NCI-H2107 treated with DMSO at 0.1 percent for 48 hours (cell line): Measurements from ENCODE around the gene ROR2.
"Not testable (repeated sequence)": the region's sequence is repeated elsewhere in the genome, so short reads cannot be mapped to it uniquely, and the experiment has no call there.

Experiments used
- DNase-seq: peaks from one replicate; lab custom pipeline; 2025; ENCODE audit not compliant: unreplicated experiment; lab: John Stamatoyannopoulos, UW

The ROR2 gene

GRCh38 chr9:91802391-91802790, 147.6 kb downstream of the ROR2 start:
- no peak for DNase-seq

- DNase-seq: no peak
Measured at GRCh38 chr9:91800473-91801030, 149.5 kb downstream of the ROR2 start.

DNA sequence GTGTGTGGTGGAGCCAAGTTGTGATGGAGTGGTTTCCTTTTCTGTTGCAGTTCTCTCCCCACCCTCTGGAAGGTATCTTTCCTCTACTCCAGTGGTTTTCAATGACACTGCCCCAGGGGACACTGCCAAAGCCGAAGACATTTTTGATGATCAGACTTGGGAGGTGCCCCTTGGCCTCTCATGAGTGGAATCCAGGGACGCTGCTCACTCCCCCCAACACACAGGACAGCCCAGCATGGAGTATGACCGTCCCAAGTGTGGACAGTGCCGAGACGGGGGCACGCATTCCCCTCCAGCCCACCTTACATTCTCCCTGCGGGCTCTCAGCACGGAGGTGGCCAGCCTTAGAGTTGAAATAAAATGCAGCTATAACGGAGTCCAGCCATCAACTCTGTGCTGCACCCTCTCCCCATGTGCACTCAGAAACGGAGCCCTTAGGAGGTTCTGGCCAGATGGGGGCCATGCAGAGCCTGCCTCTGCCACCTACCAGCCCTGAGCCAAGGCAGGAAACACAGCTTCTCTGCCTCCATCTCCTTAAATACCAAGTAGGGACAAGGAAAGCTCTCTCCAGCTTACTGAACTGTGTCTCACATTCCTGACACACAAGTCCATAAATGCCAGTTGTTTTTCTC, 150.8 kb downstream of the ROR2 start:
- no peak for DNase-seq

DNA sequence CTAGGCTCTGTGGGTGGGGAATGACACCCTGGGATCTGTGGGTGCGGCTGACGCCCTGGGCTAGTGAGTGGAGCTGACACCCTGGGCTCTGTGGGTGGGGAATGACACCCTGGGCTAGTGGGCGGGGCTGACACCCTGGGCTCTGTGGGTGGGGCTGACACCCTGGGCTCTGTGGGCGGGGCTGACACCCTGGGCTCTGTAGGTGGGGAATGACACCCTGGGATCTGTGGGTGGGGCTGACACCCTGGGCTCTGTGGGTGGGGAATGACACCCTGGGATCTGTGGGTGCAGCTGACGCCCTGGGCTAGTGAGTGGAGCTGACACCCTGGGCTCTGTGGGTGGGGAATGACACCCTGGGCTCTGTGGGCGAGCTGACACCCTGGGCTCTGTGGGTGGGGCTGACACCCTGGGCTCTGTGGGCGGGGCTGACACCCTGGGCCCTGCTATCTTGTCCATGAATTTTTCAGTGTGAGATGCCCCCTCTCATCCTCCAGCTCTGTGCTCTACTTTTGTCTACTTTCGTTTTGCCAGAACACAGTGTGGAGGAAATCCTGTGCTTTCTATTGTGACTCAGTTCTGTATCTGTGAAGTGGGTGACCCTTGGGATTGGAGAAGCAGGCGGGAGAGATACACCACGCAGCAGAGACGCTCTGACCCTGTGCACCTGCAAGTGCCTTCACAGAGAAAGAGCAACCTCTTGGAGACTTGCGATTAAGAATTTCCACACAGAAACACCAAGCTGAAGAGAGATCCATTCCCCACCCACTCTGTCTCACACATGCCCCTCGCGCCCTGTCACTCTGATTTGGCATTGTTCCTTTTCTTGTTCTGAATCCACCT, 151.5 kb downstream of the ROR2 start:
- DNase-seq: not testable (repeated sequence)

GRCh38 chr9:91797517-91797916, 152.5 kb downstream of the ROR2 start:
- not testable (repeated sequence) for DNase-seq

DNA sequence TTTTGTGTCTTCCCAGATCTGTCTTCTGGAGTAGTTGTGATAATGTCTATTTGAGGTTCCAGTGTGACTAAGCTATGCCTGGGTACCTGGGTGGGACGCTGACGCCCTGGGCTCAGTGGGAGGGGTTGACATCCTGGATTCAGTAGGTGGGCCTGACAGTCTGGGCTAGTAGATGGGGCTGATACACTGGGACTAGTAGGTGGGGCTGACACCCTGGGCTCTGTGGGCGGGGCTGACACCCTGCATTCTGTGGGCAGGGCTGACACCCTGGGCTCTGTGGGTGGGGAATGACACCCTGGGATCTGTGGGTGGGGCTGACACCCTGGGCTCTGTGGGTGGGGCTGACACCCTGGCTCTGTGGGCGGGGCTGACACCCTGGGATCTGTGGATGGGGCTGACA, 153.5 kb downstream of the ROR2 start:
- not testable (repeated sequence) for DNase-seq

DNA sequence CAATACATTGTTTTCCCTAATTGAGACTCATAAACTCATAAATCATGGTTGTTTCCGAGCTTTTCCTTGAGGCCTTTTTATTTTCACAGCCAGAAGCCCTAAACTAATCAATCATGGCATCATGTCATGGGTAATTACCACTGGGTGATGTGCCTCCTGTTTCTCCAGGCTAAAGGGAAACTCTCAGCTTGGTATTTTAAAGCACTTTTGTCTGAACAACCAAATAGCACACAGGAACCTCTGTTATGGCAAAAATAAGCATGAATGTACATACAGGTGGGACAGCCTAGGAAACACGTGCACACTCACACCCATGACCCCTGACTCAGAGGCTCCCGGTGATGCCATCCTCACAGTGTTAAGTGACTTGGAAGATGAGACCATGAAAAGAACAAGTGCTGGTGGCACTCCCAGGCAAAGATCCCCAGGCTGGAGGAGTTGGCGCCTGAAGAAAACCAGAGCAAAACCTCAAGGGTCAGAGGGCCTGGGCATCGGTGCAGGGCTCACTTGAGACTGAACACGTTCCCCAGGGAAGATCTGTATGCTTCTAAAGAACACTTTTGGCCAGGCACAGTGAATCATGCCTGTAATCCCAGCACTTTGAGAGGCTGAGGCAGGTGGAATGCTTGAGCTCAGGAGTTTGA, 154.3 kb downstream of the ROR2 start:
- no peak for DNase-seq

DNA sequence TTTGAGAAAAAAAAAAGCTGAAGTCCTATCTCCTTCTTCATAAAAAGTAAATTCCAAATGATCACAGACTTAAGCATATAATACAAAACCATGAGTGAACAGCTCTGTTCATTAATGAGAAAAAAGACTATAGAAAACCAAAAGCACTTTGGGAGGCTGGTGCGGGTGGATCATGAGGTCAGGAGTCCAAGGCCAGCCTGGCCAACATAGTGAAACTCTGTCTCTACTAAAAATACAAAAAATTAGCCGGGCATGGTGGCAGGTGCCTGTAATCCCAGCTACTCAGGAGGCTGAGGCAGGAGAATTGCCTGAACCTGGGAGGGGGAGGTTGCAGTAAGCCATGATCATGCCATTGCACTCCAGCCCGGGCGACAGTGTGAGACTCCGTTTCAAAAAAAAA, 156.7 kb downstream of the ROR2 start:
- not testable (repeated sequence) for DNase-seq

GRCh38 chr9:91790917-91791316, 159.1 kb downstream of the ROR2 start:
- no peak for DNase-seq

DNA sequence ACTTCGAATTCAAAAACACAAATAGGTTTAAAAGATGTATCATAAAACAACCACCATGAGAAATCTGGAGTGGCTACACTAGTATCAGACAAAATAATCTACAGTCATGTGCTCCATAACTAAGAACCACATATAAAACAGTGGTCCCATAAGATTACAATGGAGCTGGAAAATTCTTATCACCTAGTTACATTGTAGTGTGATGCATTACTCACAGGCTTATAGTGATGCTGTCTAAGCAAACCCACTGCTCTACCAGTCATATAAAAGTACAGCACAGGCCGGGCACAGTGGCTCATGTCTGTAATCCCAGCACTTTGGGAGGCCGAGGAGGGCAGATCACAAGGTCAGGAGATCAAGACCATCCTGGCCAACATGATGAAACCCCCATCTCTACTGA, 160.1 kb downstream of the ROR2 start:
- no peak for DNase-seq

DNA sequence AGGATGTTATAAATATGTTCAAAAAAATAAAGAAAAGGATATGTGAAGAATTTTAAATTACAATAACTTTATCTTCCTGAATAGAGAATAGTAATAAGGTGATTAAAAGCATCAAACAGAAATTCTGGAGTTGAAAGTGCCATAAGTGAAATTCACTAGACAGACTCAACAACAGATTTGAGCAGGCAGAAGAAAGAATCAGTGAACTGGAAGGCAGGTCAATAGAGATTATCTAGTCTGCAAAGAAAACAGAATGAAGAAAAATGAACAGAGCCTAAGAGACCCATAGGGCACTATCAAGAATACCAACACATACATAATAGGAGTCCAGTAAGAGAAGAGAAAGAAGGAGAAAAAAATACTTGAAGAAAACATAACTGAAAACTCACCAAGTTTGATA, 162.1 kb downstream of the ROR2 start:
- DNase-seq: no peak

DNA sequence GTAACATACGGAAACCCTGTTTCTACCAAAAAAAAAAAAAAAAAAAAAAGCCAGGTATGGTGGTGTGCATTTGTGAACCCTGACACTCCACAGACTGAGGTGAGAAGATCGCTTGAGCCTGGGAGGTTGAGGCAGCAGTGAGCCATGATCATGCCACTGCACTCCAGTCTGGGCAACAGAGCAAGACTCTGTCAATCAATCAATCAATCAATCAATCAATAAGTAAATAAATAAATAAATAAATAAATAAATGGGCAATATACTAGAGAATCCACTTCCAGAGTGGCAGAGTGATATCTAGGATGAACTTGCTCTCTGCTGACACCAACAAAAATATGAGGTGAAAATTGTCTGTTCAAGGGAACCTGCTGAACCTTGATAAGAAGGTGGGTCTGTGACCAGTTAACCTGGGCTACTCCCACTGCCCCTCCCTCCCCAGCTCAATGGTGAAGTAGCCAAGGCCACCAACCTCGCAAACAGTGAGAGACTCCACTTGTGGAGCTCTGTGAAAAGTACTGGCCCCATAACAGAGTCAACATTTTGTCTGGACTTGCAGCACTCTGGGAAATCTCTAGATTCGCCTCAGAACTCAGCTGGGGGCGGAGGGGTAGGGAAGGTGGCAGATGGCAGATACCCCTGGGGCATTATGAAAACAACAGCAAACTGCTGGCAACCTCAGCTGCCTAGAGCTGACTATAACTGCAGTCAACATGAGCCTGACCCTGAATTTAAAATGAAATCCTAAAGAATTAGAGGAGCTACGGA, 163.7 kb downstream of the ROR2 start:
- DNase-seq: no peak

GRCh38 chr9:91785447-91785842, 164.6 kb downstream of the ROR2 start:
- no peak for DNase-seq

GRCh38 chr9:91784673-91785446, 165.2 kb downstream of the ROR2 start:
- no peak for DNase-seq

DNA sequence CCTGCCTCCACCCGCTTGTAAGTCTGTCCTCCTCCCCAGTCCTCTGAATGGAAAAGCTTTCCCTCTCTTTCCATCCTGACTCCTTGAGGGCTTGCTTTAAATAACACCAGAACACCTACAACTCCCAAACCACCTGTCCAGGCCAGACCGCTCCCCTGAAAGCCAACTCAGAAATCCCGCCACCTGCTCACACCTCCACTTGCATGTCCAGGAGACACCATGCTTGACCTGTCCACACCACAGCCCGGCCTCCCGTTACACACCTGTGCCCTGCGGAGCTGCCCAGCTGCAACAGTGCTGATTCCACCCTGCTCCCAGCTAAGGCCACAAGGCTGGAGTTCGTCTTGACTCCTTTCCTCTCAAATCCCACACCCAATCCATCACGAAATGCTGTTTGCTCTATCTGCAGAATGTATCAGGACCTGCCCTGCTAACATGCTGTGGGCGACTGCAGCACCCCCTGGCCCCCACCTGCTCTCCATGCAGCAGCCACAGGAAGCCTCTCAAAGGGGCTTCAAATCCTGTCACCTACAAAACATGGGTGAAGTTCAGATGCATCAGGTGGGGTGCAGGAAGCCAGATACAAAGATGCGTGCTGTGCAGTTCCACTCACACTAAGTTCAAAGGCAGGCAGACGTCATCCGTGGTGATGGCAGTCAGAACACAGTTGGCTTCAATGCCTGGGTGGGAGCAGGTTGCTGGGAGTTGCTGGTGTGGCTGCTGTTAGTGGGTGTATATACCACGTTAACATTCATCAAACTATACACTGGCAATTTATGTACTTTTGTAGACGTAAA, 166.0 kb downstream of the ROR2 start:
- no peak for DNase-seq

GRCh38 chr9:91783411-91783810, 166.6 kb downstream of the ROR2 start:
- no peak for DNase-seq

DNA sequence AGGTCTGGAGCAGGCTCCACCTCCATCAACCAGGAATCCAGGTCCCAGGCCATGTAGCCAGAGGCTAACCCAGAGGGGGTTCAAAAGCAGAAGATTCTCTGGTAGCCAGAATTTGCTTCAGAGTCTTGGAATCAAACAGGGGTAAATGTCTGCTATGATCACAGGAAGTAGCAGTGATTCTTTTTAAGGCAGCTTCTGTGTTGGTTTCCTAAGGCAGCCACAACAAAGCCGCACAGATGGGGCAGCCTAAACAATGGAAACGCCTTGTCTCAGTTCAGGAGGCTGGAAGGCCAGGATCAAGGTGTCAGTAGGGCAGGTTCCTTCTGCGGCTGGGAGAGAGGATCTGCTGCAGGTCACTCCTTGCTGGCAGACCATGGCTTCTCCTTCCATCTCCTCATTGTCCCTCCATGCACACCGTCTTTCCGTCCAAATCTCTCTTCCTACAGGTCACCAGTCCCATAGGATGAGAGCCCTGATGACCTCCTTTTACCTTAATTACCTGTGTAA, 167.3 kb downstream of the ROR2 start:
- DNase-seq: no peak

DNA sequence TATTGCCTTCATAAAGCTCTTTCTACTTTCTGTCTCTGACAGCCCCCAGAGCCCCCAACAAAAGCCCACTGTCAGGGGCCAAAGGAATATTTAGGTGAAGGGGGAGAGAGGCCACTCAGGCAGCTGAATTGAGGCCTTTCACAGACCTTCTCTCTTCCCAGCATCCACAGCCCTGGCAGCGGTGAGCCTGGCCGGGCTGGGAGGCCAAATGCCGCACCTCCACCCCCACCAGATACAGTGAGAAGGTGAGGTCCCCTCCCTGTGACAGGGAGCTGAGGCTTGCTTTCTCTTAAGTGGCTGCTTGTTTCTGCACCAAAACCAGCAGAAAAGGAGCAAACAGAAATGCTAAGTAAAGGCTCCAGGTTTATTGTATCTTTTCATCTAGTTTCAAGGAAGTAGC, 168.1 kb downstream of the ROR2 start:
- no peak for DNase-seq

DNA sequence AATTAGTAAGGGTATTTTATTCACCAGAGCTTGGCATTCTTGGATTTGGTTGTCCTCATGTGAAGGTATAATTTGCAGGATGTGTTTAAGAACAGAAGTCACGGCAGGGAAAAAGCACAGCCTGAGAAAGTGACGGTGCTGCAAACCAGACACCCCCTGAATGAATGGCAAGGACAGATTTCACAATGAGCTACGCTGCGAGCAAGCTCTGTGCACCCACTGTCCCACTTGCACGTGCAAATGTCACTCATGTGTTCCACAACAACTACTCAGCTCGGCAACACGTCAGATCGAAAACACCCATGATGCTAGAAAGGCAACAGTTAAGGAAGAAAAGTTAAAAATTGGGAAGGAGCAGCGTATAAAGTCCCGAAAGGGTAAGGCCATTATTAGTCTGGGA, 168.9 kb downstream of the ROR2 start:
- DNase-seq: no peak
